AG08395 (cell line): ENCODE data around the gene NRXN2.
"Not testable (repeated sequence)": the region's sequence is repeated elsewhere in the genome, so short reads cannot be mapped to it uniquely, and the experiment has no call there.

ENCODE experiments used
- DNase-seq: peaks from one replicate; pipeline ENCODE4 v3.0.0; 2012; ENCODE audit warnings: mixed read lengths, low spot score

NRXN2 gene

DNA sequence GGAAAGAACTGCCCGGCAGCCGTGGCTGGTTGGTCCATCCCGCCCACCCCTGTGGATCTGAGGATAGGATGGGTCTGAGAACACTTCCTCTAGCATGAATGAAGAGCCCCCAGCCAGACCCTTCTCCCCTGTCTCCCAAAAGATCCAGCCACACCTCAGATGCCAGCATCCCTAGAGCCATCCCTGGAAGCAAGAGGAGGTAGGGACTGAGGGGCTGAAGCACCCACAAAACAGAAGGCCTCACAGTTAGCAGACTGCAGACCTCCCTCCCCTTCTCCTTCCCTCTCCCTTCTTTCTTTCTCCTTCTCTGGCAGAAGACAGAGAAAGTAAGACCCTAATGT lies 1.7 kb downstream of the NRXN2 start:
- DNase-seq, result no peak

GRCh38 chr11:64720640-64721358 lies 2.2 kb downstream of the NRXN2 start:
- DNase-seq, result no peak

GRCh38 chr11:64720167-64720566 lies 2.8 kb downstream of the NRXN2 start:
- DNase-seq, result no peak

DNA sequence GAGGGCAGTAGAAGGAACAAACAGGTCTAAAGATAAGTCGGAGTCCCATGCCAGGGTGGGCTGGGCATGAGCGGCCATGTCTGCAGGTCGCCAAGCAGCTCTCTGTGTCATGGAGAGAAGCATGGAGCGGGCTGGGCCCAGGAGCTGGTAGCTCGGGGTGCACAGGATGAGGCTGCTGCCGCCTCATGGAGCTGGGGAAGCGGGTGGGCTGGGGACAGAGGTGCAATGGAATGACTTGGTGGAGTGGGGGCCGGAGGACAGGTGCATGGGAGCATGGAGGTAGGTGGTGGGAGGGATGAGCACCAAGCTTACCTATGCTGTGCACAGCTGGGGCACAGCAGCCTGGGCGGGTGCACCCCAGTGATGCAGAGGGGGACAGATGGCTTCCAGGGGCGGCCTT lies 3.6 kb downstream of the NRXN2 start:
- no peak for DNase-seq

DNA sequence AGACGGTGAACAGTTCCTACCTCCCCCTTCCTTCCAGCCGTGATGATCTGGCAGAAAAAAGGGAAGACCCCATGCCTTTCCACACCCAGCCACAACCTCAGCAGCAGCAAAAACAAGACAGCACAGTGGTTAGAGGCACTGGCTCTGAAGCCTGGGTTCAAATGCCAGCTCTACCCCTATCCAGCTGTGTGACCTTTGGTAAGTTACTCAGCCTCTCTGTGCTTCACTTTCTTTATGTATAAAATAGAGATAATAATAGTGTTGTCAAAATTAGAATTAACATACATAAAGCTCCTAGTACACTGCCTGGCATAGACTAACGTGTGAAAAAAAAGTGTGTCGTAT lies 4.2 kb downstream of the NRXN2 start:
- no peak for DNase-seq

- DNase-seq, result no peak
Measured at GRCh38 chr11:64718084-64718779, 4.8 kb downstream of the NRXN2 start.

- DNase-seq, result no peak
Measured at GRCh38 chr11:64717268-64717578, 5.8 kb downstream of the NRXN2 start.

GRCh38 chr11:64716473-64717267 lies 6.3 kb downstream of the NRXN2 start:
- no peak for DNase-seq

DNA sequence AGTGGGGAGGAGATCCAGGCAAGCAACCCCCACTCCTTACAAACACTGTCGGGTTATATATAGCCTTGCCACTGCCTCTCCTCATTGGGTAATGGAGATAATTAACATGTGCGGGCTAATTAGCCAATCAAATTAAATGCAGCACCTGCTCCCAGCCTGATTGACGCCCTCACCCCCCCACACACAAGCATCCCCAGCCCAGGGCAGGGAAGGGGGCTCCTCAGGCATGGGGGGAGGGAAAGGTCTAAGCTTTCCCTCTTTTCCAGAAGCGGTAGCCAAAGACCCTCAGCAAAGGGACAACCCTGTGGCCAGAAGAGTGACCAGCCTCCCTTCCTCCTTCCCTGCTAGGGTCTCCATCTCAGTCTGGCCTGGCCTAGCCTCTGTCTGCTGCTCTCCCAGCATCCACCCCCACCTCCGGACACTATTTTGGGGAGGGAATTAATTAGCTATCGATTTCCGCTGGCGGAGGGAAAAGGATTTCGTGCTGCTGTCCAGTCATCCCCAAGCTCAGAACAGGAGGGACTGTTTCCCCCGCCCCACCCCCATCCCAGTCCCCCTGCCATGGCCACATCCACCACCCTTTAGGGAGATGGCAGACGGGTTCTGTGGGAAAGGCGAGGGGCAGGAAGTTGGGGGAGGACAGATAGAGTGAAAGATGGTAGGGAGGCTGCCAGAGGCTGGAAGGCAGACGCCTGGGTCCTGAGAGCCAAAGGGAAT lies 7.1 kb downstream of the NRXN2 start:
- DNase-seq, result no peak

DNA sequence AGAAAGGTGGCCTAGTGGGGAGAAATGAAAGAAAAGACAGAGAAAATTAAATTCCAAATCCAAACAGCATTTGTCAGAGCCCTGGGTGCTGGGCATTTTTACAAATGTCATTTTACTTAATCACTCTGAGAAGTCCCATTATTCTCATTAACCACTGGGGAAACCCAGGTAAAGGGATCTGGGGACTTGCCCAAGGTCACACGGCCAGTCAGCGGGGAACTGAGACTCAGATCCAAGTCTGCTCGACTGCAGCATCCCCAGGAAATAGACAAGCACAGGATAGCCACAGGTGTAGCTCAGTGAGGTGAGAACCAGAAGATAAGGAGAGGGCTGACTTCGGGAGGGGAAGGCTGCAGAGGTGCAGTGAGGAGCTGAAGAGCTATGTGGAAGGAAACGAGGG lies 7.9 kb downstream of the NRXN2 start:
- DNase-seq, result no peak

GRCh38 chr11:64714666-64715065 lies 8.3 kb downstream of the NRXN2 start:
- no peak for DNase-seq

- no peak for DNase-seq
Measured at GRCh38 chr11:64713781-64714363, 9.1 kb downstream of the NRXN2 start.

- no peak for DNase-seq
Measured at GRCh38 chr11:64713016-64713707, 9.8 kb downstream of the NRXN2 start.

- DNase-seq, result no peak
Measured at GRCh38 chr11:64712430-64713015, 10.5 kb downstream of the NRXN2 start.

DNA sequence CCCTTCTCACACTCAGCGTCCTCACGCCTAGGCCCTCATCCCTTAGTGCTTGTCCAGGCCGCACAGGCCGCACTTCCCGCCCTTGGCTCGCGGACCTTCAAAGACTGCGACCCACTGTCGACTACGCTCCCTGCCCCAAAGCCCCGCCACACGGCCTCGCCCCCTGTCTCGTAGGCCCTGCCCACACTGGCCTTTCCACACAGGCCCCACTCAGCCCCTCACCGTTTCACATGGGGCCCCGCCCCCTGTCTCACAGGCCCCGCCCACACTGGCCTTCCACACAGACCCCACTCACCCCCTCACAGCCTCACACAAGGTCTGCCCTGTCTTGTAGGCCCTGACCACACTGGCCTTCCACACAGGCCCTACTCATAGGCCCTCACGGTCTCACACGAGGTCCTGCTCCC lies 11.0 kb downstream of the NRXN2 start:
- DNase-seq, result no peak

GRCh38 chr11:64711138-64711955 lies 11.7 kb downstream of the NRXN2 start:
- no peak for DNase-seq

GRCh38 chr11:64710418-64711137 lies 12.4 kb downstream of the NRXN2 start:
- DNase-seq, result no peak

GRCh38 chr11:64705501-64705900 lies 17.5 kb downstream of the NRXN2 start:
- DNase-seq, result no peak

- DNase-seq, result no peak
Measured at GRCh38 chr11:64703048-64703447, 19.9 kb downstream of the NRXN2 start.

GRCh38 chr11:64701956-64702355 lies 21.0 kb downstream of the NRXN2 start:
- not testable (repeated sequence) for DNase-seq
